Measurements from ENCODE around the gene TSGA10IP. TPM values are rescaled to one million over a fixed set of nuclear protein-coding genes. Genes with fewer than 3 reads are reported as not detected.

The TSGA10IP gene
- total and polyA plus RNA-seq, 2 experiments from 2014 or later = not detected

DNA sequence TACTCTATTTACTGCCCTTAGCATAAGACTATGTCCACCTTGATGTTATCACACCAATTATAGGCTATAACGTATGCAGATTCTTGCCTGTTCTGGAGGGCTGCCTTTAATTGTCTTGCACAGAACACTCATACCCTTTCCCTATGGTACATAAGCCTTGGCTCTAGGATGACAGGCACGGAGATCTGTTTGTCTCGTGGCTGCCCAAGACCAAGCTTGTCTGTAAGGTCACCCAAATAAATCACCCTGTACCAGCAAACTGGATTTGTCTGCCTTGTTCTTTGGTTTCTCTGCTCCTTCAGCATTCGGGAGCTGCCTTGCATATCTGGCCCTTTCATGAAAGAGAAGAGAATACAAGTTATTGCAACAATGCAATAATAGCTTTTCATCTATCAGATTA is 7.5 kb upstream of the TSGA10IP start:
- no peak overlapping the region for H3K27ac ChIP-seq
- 43 to 44% methylated on average over 4 of the region's 4 CpGs for WGBS, 2 experiments (ENCODE audit: low coverage in 1 of 2, low lambda C conversion rate in 2 of 2, missing lambda C conversion rate in 2 of 2)
- in situ Hi-C loops (cut with MboI) = no loop called here

DNA sequence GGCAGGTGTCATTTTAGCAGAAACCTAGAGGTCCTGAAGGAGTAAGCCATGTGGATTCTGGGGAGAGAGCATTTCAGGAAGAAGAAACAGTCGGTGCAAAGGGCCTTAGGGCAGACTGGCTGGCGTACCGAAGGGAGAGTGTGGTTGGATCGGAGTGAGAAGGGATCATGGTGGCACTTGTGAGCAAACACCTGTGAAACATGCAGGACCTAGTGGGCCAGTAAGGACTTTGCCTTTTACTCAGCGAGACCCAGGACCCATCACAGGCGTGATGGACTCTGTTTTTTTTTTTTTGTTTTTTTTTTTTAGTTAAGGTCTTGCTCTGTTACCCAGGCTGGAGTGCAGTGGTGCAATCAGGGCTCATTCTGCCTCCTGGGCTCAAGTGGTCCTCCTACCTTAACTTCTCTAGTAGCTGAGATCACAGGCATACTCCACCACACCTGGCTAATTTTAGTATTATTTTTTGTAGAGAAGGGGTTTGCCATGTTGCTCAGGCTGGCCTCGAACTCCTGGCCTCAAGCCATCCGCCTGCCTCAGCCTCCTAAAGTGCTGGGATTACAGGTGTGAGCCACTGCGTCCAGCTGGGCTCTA is 3.5 kb upstream of the TSGA10IP start:
- Histone ChIP-seq H3K9me3 (ENCODE audit: low read depth) (no peaks in the 10 kb centered on the region), H3K36me3 (ENCODE audit: low read depth) (no peaks in the 10 kb centered on the region), H3K27me3 (replicated peaks; ENCODE audit: insufficient read depth) (no peaks in the 10 kb centered on the region), H3K4me1 (ENCODE audit: insufficient read depth) (peaks cover 22% of the 10 kb centered on the region), H2AFZ (peak overlapping the region; percentile 69), H4K20me1 (ENCODE audit: insufficient read depth) (no peaks in the 10 kb centered on the region), H3F3A (ENCODE audit: insufficient read depth) (peaks cover 24% of the 10 kb centered on the region), H3K4me3 (0 out of 2 replicates have a peak overlapping the region, but pooled peaks have one; percentile 17), H3K27ac (peak overlapping the region; percentile 85), H3K79me2 (ENCODE audit: insufficient read depth) (no peaks in the 10 kb centered on the region), H3K9me2 (ENCODE audit: insufficient read depth) (no peaks in the 10 kb centered on the region), H3K4me2 (ENCODE audit: unreplicated experiment) (peak overlapping the region; percentile 60), H3K9ac (no peak overlapping the region)
- in situ Hi-C loops (cut with MboI) = no loop called here
- no peak for DNase-seq
- TF ChIP-seq EZH2 (IDR thresholded peaks at IDR 0.05; ENCODE audit: insufficient read depth, poor library complexity, severe bottlenecking) (no peak), EZH2phosphoT487 (IDR thresholded peaks at IDR 0.05; ENCODE audit: insufficient read depth, low read depth) (no peak)
- 89 to 90% methylated on average over 9 of the region's 9 CpGs for WGBS, 2 experiments (ENCODE audit: low coverage in 1 of 2, low lambda C conversion rate in 2 of 2, missing lambda C conversion rate in 2 of 2)

More for the DNA sequence above, 7.5 kb upstream of the TSGA10IP start:
- Histone ChIP-seq H3K79me2 (ENCODE audit: insufficient read depth) (no peaks in the 10 kb centered on the region), H4K20me1 (ENCODE audit: insufficient read depth) (no peaks in the 10 kb centered on the region), H3K9me3 (ENCODE audit: low read depth) (no peaks in the 10 kb centered on the region), H3F3A (ENCODE audit: insufficient read depth) (peaks cover 24% of the 10 kb centered on the region), H3K9me2 (ENCODE audit: insufficient read depth) (no peaks in the 10 kb centered on the region), H3K4me2 (ENCODE audit: unreplicated experiment) (no peak overlapping the region), H3K4me3 (no peak overlapping the region), H3K4me1 (ENCODE audit: insufficient read depth) (peaks cover 22% of the 10 kb centered on the region), H2AFZ (no peak overlapping the region), H3K36me3 (ENCODE audit: low read depth) (no peaks in the 10 kb centered on the region), H3K27me3 (replicated peaks; ENCODE audit: insufficient read depth) (no peaks in the 10 kb centered on the region), H3K9ac (no peak overlapping the region)
- no peak for TF ChIP-seq EZH2 (IDR thresholded peaks at IDR 0.05; ENCODE audit: insufficient read depth, poor library complexity, severe bottlenecking)
- TF ChIP-seq EZH2phosphoT487 (IDR thresholded peaks at IDR 0.05; ENCODE audit: insufficient read depth, low read depth) = no peak
- DNase-seq = no peak

DNA sequence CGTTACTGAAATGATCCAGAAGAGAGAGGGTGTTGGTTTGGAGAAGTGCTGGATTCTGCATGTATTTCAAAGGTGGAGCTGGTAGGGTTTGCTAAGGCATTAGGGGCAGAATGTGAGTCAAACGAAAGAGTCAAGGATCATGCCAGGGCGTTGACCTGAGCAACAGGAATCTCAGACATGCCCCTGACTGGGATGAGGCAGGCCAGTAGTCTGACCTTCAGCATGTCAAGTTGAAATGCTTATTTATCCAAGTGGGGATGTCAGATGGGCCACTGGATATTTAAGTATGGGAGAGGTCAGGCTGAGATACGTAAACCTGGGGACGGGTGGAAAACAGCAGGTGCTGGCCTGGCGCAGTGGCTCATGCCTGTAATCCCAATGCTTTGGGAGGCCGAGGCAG is 2.7 kb upstream of the TSGA10IP start:
- Histone ChIP-seq H3F3A (ENCODE audit: insufficient read depth) (peaks cover 24% of the 10 kb centered on the region), H3K9me3 (ENCODE audit: low read depth) (no peaks in the 10 kb centered on the region), H3K9ac (no peak overlapping the region), H3K79me2 (ENCODE audit: insufficient read depth) (no peaks in the 10 kb centered on the region), H2AFZ (no peak overlapping the region), H3K4me1 (ENCODE audit: insufficient read depth) (peaks cover 22% of the 10 kb centered on the region), H3K36me3 (ENCODE audit: low read depth) (no peaks in the 10 kb centered on the region), H3K4me2 (ENCODE audit: unreplicated experiment) (no peak overlapping the region), H3K9me2 (ENCODE audit: insufficient read depth) (no peaks in the 10 kb centered on the region), H3K27me3 (replicated peaks; ENCODE audit: insufficient read depth) (no peaks in the 10 kb centered on the region), H4K20me1 (ENCODE audit: insufficient read depth) (no peaks in the 10 kb centered on the region), H3K27ac (no peak overlapping the region), H3K4me3 (no peak overlapping the region)
- in situ Hi-C loops (cut with MboI) = no loop called here
- DNase-seq = no peak
- 83 to 88% methylated on average over 7 of the region's 7 CpGs for WGBS, 2 experiments (ENCODE audit: low coverage in 1 of 2, low lambda C conversion rate in 2 of 2, missing lambda C conversion rate in 2 of 2)
- TF ChIP-seq EZH2phosphoT487 (IDR thresholded peaks at IDR 0.05; ENCODE audit: insufficient read depth, low read depth) (no peak), EZH2 (IDR thresholded peaks at IDR 0.05; ENCODE audit: insufficient read depth, poor library complexity, severe bottlenecking) (no peak)

DNA sequence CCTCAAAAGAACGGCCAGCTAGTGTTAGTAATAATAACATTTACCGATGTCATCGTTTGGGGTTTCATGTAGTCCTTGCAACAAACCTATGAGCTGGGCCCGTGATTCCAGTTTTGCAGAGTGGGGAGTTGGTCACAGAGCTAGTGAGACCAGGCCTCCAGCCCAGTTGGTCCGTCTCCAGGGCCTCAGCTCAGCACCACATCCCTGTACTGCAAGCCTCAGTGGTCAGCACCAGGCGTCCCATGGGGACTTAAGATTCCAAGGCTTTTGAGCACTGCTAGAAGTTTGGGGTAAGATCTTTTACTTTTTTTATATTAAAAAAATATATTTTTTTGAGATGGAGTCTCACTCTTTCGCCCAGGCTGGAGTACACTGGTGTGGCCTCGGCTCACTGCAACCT is 1.1 kb upstream of the TSGA10IP start:
- in situ Hi-C loops (cut with MboI) = no loop called here
- Histone ChIP-seq H3K4me3 (no peak overlapping the region), H3K9me2 (ENCODE audit: insufficient read depth) (no peaks in the 10 kb centered on the region), H2AFZ (no peak overlapping the region), H3F3A (ENCODE audit: insufficient read depth) (peaks cover 24% of the 10 kb centered on the region), H3K27me3 (replicated peaks; ENCODE audit: insufficient read depth) (no peaks in the 10 kb centered on the region), H3K9me3 (ENCODE audit: low read depth) (no peaks in the 10 kb centered on the region), H3K4me1 (ENCODE audit: insufficient read depth) (peaks cover 22% of the 10 kb centered on the region), H3K4me2 (ENCODE audit: unreplicated experiment) (no peak overlapping the region), H3K27ac (no peak overlapping the region), H3K36me3 (ENCODE audit: low read depth) (no peaks in the 10 kb centered on the region), H3K79me2 (ENCODE audit: insufficient read depth) (no peaks in the 10 kb centered on the region), H4K20me1 (ENCODE audit: insufficient read depth) (no peaks in the 10 kb centered on the region), H3K9ac (no peak overlapping the region)
- TF ChIP-seq EZH2 (IDR thresholded peaks at IDR 0.05; ENCODE audit: insufficient read depth, poor library complexity, severe bottlenecking) (no peak), EZH2phosphoT487 (IDR thresholded peaks at IDR 0.05; ENCODE audit: insufficient read depth, low read depth) (no peak)
- WGBS, 2 experiments (ENCODE audit: low coverage in 1 of 2, low lambda C conversion rate in 2 of 2, missing lambda C conversion rate in 2 of 2) = 93 to 94% methylated on average over 8 of the region's 8 CpGs
- no peak for DNase-seq

All from GM23248 (cell line).